ENCODE data around the gene CRLF1. TPM values are rescaled to one million over a fixed set of nuclear protein-coding genes. Genes with fewer than 3 reads are reported as not detected.

Gene CRLF1
- total and polyA plus RNA-seq, 2 experiments from 2014 or later: 18.1 to 19.7 TPM

GRCh38 chr19:18589380-18590272 lies 17.0 kb downstream of the CRLF1 start (continued):
- TF ChIP-seq POLR2AphosphoS5 (IDR thresholded peaks at IDR 0.05; ENCODE audit: low read depth) (peak; percentile 20), ZNF331 (CRISPR knock-in tag; IDR thresholded peaks at IDR 0.05; ENCODE audit: low read depth) (no peak)

GRCh38 chr19:18588611-18589379 lies 17.8 kb downstream of the CRLF1 start, which contains the start of gene REX1BD:
Gene REX1BD, plus strand, starts transcription at chr19:18588798. Its CDS starts 4 bp downstream, at chr19:18588802.
- peak; percentile 70 for ATAC-seq
- peak within 1 kb of the TSS; percentile 99 for H3K27ac Mint-ChIP-seq
- DNase-seq (ENCODE audit: low spot score): peak; percentile 88
- H3K4me3 Mint-ChIP-seq: peak within 1 kb of the TSS; percentile 86
- peaks cover 33% of the 10 kb centered on the region for H3F3A ChIP-seq (replicated peaks; ENCODE audit: low read depth)
- peak within 1 kb of the TSS; percentile 91 for H3K4me3 ChIP-seq
- H3K9me2 ChIP-seq (ENCODE audit: insufficient read depth): no peaks in the 10 kb centered on the region
- peak within 1 kb of the TSS; percentile 75 for H3K4me2 ChIP-seq
- peaks cover 16% of the 10 kb centered on the region for H3K4me1 ChIP-seq (ENCODE audit: insufficient read depth)
- H3K4me1 Mint-ChIP-seq: peaks cover 25% of the 10 kb centered on the region
- peaks cover 40% of the 10 kb centered on the region for H3K27me3 Mint-ChIP-seq (ENCODE audit: insufficient read depth, low read depth, poor library complexity)
- H3K36me3 ChIP-seq (ENCODE audit: insufficient read depth): no peaks in the 10 kb centered on the region; the same call in 1 of the 2 replicates
- H3K9me3 Mint-ChIP-seq: 0 out of 3 replicates have a peak, but pooled peaks cover 4% of the 10 kb centered on the region
- H3K36me3 Mint-ChIP-seq (ENCODE audit: low read depth): peaks cover 17% of the 10 kb centered on the region
- H4K20me1 ChIP-seq (replicated peaks; ENCODE audit: insufficient read depth): no peaks in the 10 kb centered on the region; the same call in 1 of the 2 replicates
- H3K27ac ChIP-seq (ENCODE audit: low read depth): peak within 1 kb of the TSS; percentile 89
- H3K27me3 ChIP-seq (ENCODE audit: insufficient read depth): no peaks in the 10 kb centered on the region
- peak within 1 kb of the TSS; percentile 97 for H2AFZ ChIP-seq
- peaks cover 3% of the 10 kb centered on the region; the same call in 1 of the 2 replicates for H3K79me2 ChIP-seq (replicated peaks; ENCODE audit: insufficient read depth)
- TF ChIP-seq STAT1 (IDR thresholded peaks at IDR 0.05; ENCODE audit: unreplicated experiment): no peak
- TF ChIP-seq ETS1 (IDR thresholded peaks at IDR 0.05): peak; percentile 68; the same call in 1 of the 2 replicates
- TF ChIP-seq ZNF331 (CRISPR knock-in tag; IDR thresholded peaks at IDR 0.05; ENCODE audit: low read depth): no peak
- no peak for TF ChIP-seq EZH2phosphoT487 (IDR thresholded peaks at IDR 0.05; ENCODE audit: unreplicated experiment)
- TF ChIP-seq POLR2AphosphoS5 (IDR thresholded peaks at IDR 0.05; ENCODE audit: low read depth): peak; percentile 88
- no peak for TF ChIP-seq EZH2 (IDR thresholded peaks at IDR 0.05; ENCODE audit: low read depth, unreplicated experiment)
- peak; percentile 75 to 92 for TF ChIP-seq CTCF (conservative IDR thresholded peaks at IDR 0.05; ENCODE audit: low read depth in 2 of 2)
- TF ChIP-seq REST (IDR thresholded peaks at IDR 0.05; ENCODE audit: unreplicated experiment): no peak
